Measurements from ENCODE around the gene GRHL1. TPM values are rescaled to one million over a fixed set of nuclear protein-coding genes. Genes with fewer than 3 reads are reported as not detected.
A peak's percentile ranks its signal among the peaks of the same experiment; 100 is the strongest.
"Not testable (repeated sequence)": the region's sequence is repeated elsewhere in the genome, so short reads cannot be mapped to it uniquely, and the experiment has no call there.

The GRHL1 gene
- total and polyA plus RNA-seq, 5 donors: 0.81 to 5.7 (median 2.6) TPM

DNA sequence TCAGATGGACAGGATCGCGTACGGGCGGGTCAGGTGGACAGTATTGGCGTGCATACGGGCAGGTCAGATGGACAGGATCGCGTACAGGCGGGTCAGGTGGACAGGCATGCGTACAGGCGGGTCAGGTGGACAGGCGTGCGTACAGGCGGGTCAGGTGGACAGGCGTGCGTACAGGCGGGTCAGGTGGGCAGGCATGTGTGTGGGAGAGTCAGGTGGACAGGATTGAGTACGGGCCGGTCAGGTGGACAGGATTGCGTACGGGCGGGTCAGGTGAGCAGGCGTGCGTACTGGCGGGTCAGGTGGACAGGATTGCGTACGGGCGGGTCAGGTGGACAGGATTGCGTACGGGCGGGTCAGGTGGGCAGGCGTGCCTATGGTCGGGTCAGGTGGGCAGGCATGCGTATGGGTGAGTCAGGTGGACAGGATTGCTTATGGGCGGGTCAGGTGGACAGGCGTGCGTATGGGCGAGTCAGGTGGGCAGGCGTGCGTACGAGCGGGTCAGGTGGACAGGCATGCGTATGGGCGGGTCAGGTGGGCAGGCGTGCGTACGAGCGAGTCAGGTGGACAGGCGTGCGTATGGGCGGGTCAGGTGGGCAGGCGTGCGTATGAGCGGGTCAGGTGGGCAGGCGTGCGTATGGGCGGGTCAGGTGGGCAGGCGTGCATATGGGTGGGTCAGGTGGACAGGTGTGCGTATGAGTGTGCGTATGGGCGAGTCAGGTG is 60.3 kb downstream of the GRHL1 start:
- H3K4me1 ChIP-seq (ENCODE audit: control insufficient read depth, insufficient read depth, low read length); H3K27ac ChIP-seq (ENCODE audit: low read length); H3K9me3 ChIP-seq (ENCODE audit: control insufficient read depth, low read length); H3K4me3 ChIP-seq (ENCODE audit: low read length); H3K27me3 ChIP-seq (ENCODE audit: control insufficient read depth, insufficient read depth); intact Hi-C loops (cut with DNase I); DNase-seq; ATAC-seq: not testable (repeated sequence)
- WGBS: 93% methylated on average over 49 of the region's 61 CpGs

DNA sequence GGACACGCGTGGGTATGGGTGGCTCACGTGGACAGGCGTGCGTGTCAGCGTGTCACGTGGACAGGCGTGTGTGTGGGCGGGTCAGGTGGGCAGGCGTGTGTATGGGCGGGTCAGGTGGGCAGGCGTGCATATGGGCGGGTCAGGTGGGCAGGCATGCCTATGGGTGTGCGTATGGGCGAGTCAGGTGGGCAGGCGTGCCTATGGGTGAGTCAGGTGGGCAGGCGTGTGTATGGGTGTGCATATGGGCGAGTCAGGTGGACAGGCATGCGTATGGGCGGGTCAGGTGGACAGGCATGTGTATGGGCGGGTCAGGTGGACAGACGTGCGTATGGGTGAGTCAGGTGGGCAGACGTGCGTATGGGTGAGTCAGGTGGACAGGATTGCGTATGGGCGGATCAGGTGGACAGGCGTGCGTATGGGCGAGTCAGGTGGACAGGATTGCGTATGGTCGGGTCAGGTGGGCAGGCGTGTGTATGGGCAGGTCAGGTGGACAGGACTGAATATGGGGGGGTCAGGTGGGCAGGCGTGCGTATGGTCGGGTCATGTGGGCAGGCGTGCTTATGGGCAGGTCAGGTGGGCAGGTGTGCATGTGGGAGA is 61.0 kb downstream of the GRHL1 start:
- ATAC-seq; DNase-seq; intact Hi-C loops (cut with DNase I); H3K27me3 ChIP-seq (ENCODE audit: control insufficient read depth, insufficient read depth); H3K4me1 ChIP-seq (ENCODE audit: control insufficient read depth, insufficient read depth, low read length); H3K27ac ChIP-seq (ENCODE audit: low read length); H3K9me3 ChIP-seq (ENCODE audit: control insufficient read depth, low read length); H3K4me3 ChIP-seq (ENCODE audit: low read length): not testable (repeated sequence)
- WGBS: 95% methylated on average over 37 of the region's 37 CpGs

DNA sequence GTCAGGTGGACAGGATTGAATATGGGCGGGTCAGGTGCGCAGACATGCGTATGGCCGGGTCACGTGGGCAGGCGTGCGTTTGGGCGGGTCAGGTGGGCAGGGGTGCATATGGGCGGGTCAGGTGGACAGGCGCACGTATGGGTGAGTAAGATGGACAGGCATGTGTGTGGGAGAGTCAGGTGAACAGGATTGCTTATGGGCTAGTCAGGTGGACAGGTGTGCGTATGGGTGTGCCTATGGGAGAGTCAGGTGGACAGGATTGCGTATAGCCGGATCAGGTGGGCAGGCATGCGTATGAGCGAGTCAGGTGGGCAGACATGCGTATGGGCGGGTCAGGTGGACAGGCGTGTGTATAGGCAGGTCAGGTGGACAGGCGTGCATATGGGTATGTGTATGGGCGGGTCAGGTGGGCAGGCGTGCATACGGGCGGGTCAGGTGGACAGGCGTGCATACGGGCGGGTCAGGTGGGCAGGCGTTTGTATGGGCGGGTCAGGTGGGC is 61.5 kb downstream of the GRHL1 start:
- ATAC-seq (no peak), DNase-seq (no peak)
- Histone ChIP-seq H3K27ac (ENCODE audit: low read length) (no peak overlapping the region), H3K4me1 (ENCODE audit: control insufficient read depth, insufficient read depth, low read length) (peaks cover 5% of the 10 kb centered on the region), H3K27me3 (ENCODE audit: control insufficient read depth, insufficient read depth) (no peaks in the 10 kb centered on the region), H3K9me3 (ENCODE audit: control insufficient read depth, low read length) (no peaks in the 10 kb centered on the region), H3K4me3 (ENCODE audit: low read length) (no peak overlapping the region)
- 89% methylated on average over 29 of the region's 29 CpGs for WGBS
- intact Hi-C loops (cut with DNase I): no loop called here

DNA sequence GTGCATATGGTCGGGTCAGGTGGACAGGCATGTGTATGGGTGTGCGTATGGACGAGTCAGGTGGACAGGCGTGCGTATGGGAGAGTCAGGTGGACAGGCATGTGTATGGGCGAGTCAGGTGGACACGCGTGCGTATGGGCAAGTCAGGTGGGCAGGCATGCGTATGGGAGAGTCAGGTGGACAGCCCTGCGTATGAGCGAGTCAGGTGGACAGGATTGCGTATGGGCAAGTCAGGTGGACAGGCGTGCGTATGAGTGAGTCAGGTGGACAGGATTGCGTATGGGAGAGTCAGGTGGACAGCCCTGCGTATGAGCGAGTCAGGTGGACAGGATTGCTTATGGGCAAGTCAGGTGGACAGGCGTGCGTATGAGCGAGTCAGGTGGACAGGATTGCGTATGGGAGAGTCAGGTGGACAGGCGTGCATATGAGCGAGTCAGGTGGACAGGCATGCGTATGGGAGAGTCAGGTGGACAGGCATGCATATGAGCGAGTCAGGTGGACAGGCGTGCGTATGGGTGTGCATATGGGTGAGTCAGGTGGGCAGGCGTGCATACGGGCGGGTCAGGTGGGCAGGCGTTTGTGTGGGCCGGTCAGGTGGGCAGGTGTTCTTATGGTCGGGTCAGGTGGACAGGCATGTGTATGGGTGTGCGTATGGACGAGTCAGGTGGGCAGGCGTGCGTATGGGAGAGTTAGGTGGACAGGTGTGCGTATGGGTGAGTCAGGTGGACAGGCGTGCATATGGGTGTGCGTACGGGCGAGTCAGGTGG is 62.3 kb downstream of the GRHL1 start:
- H3K27ac ChIP-seq (ENCODE audit: low read length); ATAC-seq; H3K9me3 ChIP-seq (ENCODE audit: control insufficient read depth, low read length); H3K4me3 ChIP-seq (ENCODE audit: low read length); H3K27me3 ChIP-seq (ENCODE audit: control insufficient read depth, insufficient read depth); intact Hi-C loops (cut with DNase I); DNase-seq; H3K4me1 ChIP-seq (ENCODE audit: control insufficient read depth, insufficient read depth, low read length): not testable (repeated sequence)
- WGBS: 95% methylated on average over 43 of the region's 43 CpGs

DNA sequence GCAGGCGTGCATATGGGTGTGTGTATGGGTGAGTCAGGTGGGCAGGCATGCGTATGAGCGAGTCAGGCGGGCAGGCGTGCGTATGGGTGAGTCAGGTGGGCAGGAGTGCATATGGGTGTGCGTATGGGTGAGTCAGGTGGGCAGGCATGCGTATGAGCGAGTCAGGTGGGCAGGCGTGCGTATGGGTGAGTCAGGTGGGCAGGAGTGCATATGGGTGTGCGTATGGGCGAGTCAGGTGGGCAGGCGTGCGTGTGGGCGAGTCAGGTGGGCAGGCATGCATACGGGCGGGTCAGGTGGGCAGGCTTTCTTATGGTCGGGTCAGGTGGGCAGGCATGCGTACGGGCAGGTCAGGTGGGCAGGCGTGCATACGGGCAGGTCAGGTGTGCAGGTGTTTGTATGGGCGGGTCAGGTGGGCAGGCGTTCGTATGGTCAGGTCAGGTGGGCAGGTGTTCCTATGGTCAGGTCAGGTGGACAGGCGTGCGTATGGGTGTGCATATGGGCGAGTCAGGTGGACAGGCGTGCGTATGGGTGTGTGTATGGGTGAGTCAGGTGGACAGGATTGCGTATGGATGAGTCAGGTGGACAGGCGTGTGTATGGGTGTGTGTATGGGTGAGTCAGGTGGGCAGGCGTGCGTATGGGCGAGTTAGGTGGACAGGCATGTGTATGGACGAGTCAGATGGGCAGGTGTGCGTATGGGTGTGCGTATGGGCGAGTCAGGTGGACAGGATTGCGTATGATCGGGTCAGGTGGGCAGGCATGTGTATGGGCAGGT is 63.1 kb downstream of the GRHL1 start:
- 93% methylated on average over 42 of the region's 42 CpGs for WGBS
- H3K27ac ChIP-seq (ENCODE audit: low read length): no peak overlapping the region
- intact Hi-C loops (cut with DNase I): no loop called here
- no peaks in the 10 kb centered on the region for H3K27me3 ChIP-seq (ENCODE audit: control insufficient read depth, insufficient read depth)
- no peak for ATAC-seq
- no peak for DNase-seq
- no peak overlapping the region for H3K4me3 ChIP-seq (ENCODE audit: low read length)
- peaks cover 5% of the 10 kb centered on the region for H3K4me1 ChIP-seq (ENCODE audit: control insufficient read depth, insufficient read depth, low read length)
- H3K9me3 ChIP-seq (ENCODE audit: control insufficient read depth, low read length): no peaks in the 10 kb centered on the region

DNA sequence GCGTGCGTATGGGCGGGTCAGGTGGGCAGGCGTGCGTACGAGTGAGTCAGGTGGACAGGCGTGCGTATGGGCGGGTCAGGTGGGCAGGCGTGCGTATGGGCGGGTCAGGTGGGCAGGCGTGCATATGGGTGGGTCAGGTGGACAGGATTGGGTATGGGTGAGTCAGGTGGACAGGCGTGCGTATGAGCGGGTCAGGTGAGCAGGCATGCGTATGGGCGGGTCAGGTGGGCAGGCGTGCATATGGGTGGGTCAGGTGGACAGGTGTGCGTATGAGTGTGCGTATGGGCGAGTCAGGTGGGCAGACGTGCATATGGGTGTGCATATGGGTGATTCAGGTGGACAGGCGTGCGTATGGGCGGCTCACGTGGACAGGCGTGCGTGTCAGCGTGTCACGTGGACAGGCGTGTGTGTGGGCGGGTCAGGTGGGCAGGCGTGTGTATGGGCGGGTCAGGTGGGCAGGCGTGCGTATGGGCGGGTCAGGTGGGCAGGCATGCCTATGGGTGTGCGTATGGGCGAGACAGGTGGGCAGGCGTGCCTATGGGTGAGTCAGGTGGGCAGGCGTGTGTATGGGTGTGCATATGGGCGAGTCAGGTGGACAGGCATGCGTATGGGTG is 64.0 kb downstream of the GRHL1 start:
- 96% methylated on average over 42 of the region's 44 CpGs for WGBS

DNA sequence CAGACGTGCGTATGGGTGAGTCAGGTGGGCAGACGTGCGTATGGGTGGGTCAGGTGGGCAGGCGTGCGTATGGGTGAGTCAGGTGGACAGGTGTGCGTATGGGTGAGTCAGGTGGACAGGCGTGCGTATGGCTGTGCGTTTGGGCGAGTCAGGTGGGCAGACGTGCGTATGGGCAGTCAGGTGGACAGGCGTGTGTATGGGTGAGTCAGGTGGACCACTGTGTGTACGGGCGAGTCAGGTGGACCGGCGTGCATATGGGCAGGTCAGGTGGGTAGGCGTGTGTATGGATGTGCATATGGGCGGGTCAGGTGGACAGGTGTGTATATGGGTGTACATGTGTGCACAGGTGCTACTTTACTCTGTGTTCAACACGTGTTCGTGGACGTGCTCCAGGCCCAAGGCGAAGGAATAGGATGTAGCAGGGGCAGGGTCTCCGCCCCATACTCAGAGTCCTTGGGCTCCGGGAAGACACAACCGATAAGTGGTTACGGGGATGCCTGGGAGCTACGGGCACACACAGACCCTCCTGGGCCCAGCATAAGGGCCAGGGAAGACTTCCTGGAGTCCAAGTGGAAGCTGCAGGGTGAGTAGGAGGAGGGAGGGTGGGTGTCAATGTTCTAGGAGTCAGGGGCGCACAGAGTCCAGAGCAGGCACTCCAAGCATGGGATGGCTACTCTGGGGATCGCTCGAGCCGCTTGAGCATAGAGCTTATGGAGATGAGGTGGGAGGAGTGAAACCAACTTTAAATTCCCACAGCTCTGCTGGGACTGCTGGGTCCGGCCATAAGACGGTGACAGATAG is 64.7 kb downstream of the GRHL1 start:
- no peaks in the 10 kb centered on the region for H3K9me3 ChIP-seq (ENCODE audit: control insufficient read depth, low read length)
- H3K4me3 ChIP-seq (ENCODE audit: low read length): no peak overlapping the region
- no peaks in the 10 kb centered on the region for H3K27me3 ChIP-seq (ENCODE audit: control insufficient read depth, insufficient read depth)
- WGBS: 92% methylated on average over 35 of the region's 35 CpGs
- no peaks in the 10 kb centered on the region for H3K4me1 ChIP-seq (ENCODE audit: control insufficient read depth, insufficient read depth, low read length)
- intact Hi-C loops (cut with DNase I): no loop called here
- ATAC-seq (peak in 1 of 2 donors; percentile 10), DNase-seq (peak in 2 of 3 donors; percentile 11 to 47)
- H3K27ac ChIP-seq (ENCODE audit: low read length): no peak overlapping the region

More for the DNA sequence above, 64.0 kb downstream of the GRHL1 start:
- H3K4me3 ChIP-seq (ENCODE audit: low read length); H3K27ac ChIP-seq (ENCODE audit: low read length); H3K4me1 ChIP-seq (ENCODE audit: control insufficient read depth, insufficient read depth, low read length); intact Hi-C loops (cut with DNase I); ATAC-seq; H3K27me3 ChIP-seq (ENCODE audit: control insufficient read depth, insufficient read depth); H3K9me3 ChIP-seq (ENCODE audit: control insufficient read depth, low read length): not testable (repeated sequence)
- peak in 1 of 3 donors; percentile 32 for DNase-seq

DNA sequence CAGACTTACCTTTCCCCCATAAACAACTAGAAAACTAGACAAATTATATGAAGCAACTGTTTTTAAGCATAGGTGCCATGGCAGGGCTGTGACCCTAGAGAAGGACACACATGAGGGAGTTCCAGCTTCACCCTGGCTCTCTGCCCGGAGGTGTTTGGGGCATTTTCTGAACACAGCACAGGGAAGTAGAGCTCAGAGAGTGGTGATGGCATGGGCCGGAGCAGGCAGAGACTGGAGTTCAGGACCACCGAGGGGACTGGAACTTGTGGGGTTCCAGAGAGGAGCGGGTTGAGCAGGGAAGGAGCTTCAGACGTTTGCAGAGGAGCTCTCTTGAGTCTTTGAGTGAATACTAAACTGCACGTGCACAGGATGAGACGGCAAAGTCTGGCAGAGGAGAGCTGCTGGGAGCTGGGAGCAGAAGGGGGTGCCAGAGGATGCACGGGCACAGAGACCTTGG is 65.3 kb downstream of the GRHL1 start:
- no peak overlapping the region for H3K4me3 ChIP-seq (ENCODE audit: low read length)
- ATAC-seq (no peak), DNase-seq (no peak)
- intact Hi-C loops (cut with DNase I): no loop called here
- no peaks in the 10 kb centered on the region for H3K4me1 ChIP-seq (ENCODE audit: control insufficient read depth, insufficient read depth, low read length)
- H3K9me3 ChIP-seq (ENCODE audit: control insufficient read depth, low read length): no peaks in the 10 kb centered on the region
- no peaks in the 10 kb centered on the region for H3K27me3 ChIP-seq (ENCODE audit: control insufficient read depth, insufficient read depth)
- 88% methylated on average over 8 of the region's 8 CpGs for WGBS
- H3K27ac ChIP-seq (ENCODE audit: low read length): no peak overlapping the region

DNA sequence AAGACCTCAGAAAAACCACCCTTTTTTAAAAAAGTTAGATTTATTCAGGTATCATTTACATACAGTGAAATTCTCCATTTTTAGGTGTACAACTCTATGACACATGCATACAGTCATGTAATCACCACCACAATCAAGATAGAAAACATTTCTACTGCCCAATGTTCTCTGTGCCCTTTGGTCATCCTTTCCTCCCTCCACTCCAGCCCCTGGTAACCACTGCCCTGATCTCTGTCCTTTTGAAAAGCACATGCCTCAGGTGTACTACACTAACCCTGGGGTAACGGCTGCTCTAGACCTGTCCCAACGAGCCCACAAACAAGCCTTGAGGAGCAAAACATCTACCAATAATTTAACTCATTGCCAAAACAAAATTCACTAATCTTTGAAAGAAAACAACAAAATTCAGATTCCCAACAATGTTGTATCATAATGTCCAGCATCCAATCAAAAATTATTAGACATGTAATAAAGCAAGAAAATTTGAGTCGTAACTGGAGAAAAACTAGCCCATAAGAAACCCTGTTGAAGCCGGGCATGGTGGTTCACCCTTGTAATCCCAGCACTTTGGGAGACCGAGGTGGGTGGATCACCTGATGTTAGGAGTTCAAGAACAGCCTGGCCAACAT is 65.9 kb downstream of the GRHL1 start:
- ATAC-seq: no peak

More for the DNA sequence above, 65.9 kb downstream of the GRHL1 start:
- DNase-seq: no peak
- H3K9me3 ChIP-seq (ENCODE audit: control insufficient read depth, low read length): no peaks in the 10 kb centered on the region
- H3K27me3 ChIP-seq (ENCODE audit: control insufficient read depth, insufficient read depth): no peaks in the 10 kb centered on the region
- no peak overlapping the region for H3K4me3 ChIP-seq (ENCODE audit: low read length)
- intact Hi-C loops (cut with DNase I): no loop called here
- no peak overlapping the region for H3K27ac ChIP-seq (ENCODE audit: low read length)
- no peaks in the 10 kb centered on the region for H3K4me1 ChIP-seq (ENCODE audit: control insufficient read depth, insufficient read depth, low read length)
- 93% methylated on average over 5 of the region's 5 CpGs for WGBS

Data from right cardiac atrium (tissue), 5 donors.